BE2C (cell line): ENCODE data around the gene PIP4K2B.
A peak's percentile ranks its signal among the peaks of the same experiment; 100 is the strongest.

Source experiments
- DNase-seq: peaks from one replicate; pipeline ENCODE4 v3.0.0-alpha.2; 2020
- H3K27me3 ChIP-seq: fragments of 250-450 bp; sonication (Bioruptor Pico); 2 replicates; pipeline ENCODE4 v1.5.1; 2020; ENCODE audit warnings: mild to moderate bottlenecking
- H3K36me3 ChIP-seq: fragments of 250-450 bp; sonication (Bioruptor Pico); 2 replicates; pipeline ENCODE4 v1.5.1; 2020; ENCODE audit warnings: mild to moderate bottlenecking
- H3K4me1 ChIP-seq: fragments of 250-450 bp; sonication (Bioruptor Pico); 2 replicates; pipeline ENCODE4 v1.5.1; 2020
- H3K4me3 ChIP-seq: 2 replicates; pipeline ENCODE4 v1.5.1; 2011; ENCODE audit warnings: low read depth, low read length
- H3K9me3 ChIP-seq: fragments of 250-450 bp; sonication (Bioruptor Pico); 2 replicates; pipeline ENCODE4 v1.5.1; 2020
- CTCF ChIP-seq: IDR thresholded peaks from 2 replicates; pipeline ENCODE4 v1.5.1; 2012; ENCODE audit warnings: mild to moderate bottlenecking, low read depth, low read length

The PIP4K2B gene

GRCh38 chr17:38762231-38762630 lies 37.1 kb downstream of the PIP4K2B start:
- TF ChIP-seq CTCF, result no peak
- Histone ChIP-seq H3K9me3 (no peaks in the 10 kb centered on the region), H3K36me3 (peaks cover 76% of the 10 kb centered on the region), H3K4me3 (no peak overlapping the region), H3K27me3 (no peaks in the 10 kb centered on the region), H3K4me1 (no peaks in the 10 kb centered on the region)
- no peak for DNase-seq

GRCh38 chr17:38761612-38762011 lies 37.7 kb downstream of the PIP4K2B start:
- peak; percentile 68 for TF ChIP-seq CTCF
- Histone ChIP-seq H3K4me3 (no peak overlapping the region), H3K27me3 (no peaks in the 10 kb centered on the region), H3K36me3 (peaks cover 79% of the 10 kb centered on the region), H3K9me3 (no peaks in the 10 kb centered on the region), H3K4me1 (no peaks in the 10 kb centered on the region)
- DNase-seq, result peak; percentile 68

- peaks cover 37% of the 10 kb centered on the region for H3K36me3 ChIP-seq
- H3K9me3 ChIP-seq, result no peaks in the 10 kb centered on the region
- DNase-seq, result no peak
- no peak for TF ChIP-seq CTCF
- H3K4me3 ChIP-seq, result peak overlapping the region; percentile 96
- H3K4me1 ChIP-seq, result peaks cover 7% of the 10 kb centered on the region
- H3K27me3 ChIP-seq, result no peaks in the 10 kb centered on the region
Measured at GRCh38 chr17:38753071-38753506, 46.3 kb downstream of the PIP4K2B start.

- Histone ChIP-seq H3K36me3 (peaks cover 32% of the 10 kb centered on the region), H3K27me3 (no peaks in the 10 kb centered on the region), H3K4me1 (peaks cover 7% of the 10 kb centered on the region), H3K9me3 (no peaks in the 10 kb centered on the region), H3K4me3 (peak within 1 kb of the TSS; percentile 96)
- no peak for TF ChIP-seq CTCF
- peak; percentile 98 for DNase-seq
Measured at GRCh38 chr17:38752308-38753070, 46.9 kb downstream of the PIP4K2B start, which contains the start of gene PSMB3. TSS of gene PSMB3 (plus strand) at chr17:38752741. CDS start at chr17:38752827, 86 bp downstream.

GRCh38 chr17:38751808-38752307 lies 47.5 kb downstream of the PIP4K2B start:
- DNase-seq, result peak; percentile 79
- Histone ChIP-seq H3K36me3 (peaks cover 27% of the 10 kb centered on the region), H3K27me3 (no peaks in the 10 kb centered on the region), H3K9me3 (no peaks in the 10 kb centered on the region), H3K4me3 (peak overlapping the region; percentile 96), H3K4me1 (peaks cover 7% of the 10 kb centered on the region)
- no peak for TF ChIP-seq CTCF
